IPS-18c (cell line): ENCODE measurements around the gene TMC2.
A peak's percentile ranks its signal among the peaks of the same experiment; 100 is the strongest.

ENCODE experiments used
- H3K4me3 ChIP-seq: 2 replicates; pipeline ENCODE4 v1.7.0; 2013; ENCODE audit warnings: low read depth, mild to moderate bottlenecking, low read length, moderate library complexity; ENCODE audit not compliant: insufficient read depth
- H3K9me3 ChIP-seq: one replicate; pipeline ENCODE4 v1.6.1; 2013; ENCODE audit warnings: mild to moderate bottlenecking, low read length, moderate library complexity; ENCODE audit not compliant: control insufficient read depth, insufficient read depth

The TMC2 gene

DNA sequence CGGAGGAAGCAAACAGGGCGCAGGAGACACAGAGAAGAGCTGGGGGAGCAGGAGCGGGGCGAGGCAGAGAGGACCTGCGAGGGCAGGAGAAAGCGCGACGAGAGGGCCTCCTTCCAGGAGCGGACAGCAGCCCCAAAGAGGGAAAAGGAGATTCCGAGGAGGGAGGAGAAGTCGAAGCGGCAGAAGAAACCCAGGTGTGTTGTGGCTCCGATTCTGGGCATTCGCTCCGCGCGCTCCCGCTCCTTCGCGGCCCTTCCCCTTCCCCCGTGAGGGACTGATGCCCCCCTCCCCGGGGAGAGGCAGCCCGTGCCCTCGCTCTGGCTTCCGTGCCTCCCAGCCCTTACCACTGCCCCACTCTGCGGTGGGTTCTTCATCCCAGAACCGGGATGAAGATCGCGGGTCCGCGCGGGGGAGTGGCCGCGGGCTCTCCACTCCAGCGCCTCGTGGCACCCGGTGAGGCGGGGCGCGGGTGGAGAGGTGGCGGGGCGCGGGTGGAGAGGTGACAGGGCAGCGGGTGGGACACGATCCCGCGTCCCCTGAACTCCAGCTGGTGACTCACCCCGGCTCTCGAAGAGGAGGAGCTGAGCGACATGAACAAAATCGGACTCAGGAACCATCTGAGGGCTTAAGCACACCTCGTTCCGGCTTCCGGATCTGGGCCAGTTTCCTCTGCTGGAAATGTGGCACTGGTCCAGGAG lies 22.4 kb downstream of the TMC2 start:
- Histone ChIP-seq H3K9me3 (no peaks in the 10 kb centered on the region), H3K4me3 (peak overlapping the region; percentile 53)

DNA sequence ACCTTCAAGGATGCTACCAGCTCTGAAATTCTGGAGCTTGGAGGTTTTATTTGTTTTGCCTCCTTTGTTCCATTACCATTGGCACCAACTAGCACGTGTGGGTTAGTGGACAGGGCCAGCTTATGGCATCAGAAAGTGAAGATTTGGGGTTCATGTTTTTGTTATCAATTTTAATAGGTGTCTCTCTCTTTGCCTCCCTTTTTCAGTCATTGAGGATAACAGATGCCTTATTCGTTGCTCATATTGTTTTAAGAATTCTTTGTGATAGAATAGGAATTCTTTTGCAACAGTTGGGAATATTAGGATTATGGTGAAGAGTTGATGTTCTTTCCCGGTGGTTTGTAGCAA lies 22.9 kb downstream of the TMC2 start:
- no peak overlapping the region for H3K4me3 ChIP-seq

DNA sequence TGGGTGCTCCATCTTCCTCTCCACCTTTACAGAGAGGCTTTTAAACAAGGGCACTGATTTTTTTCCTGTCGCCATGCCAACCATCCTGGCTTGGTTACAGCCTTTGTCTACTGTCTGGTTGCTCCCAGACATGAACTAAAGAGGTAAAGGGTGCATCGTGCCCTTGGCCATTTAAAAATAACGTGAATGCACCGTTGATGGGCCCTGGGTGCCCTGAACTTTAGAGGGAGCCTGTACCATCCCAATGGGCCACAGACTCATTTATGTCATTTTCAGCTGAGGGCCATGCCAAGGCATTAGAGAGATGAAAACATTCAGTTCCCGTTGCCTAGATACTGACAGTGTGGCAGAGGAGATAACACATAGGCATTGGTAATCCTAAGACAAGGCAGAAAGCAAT lies 23.3 kb downstream of the TMC2 start:
- H3K9me3 ChIP-seq: no peaks in the 10 kb centered on the region
- H3K4me3 ChIP-seq: no peak overlapping the region

More for the DNA sequence above, 22.9 kb downstream of the TMC2 start:
- H3K9me3 ChIP-seq: no peaks in the 10 kb centered on the region

DNA sequence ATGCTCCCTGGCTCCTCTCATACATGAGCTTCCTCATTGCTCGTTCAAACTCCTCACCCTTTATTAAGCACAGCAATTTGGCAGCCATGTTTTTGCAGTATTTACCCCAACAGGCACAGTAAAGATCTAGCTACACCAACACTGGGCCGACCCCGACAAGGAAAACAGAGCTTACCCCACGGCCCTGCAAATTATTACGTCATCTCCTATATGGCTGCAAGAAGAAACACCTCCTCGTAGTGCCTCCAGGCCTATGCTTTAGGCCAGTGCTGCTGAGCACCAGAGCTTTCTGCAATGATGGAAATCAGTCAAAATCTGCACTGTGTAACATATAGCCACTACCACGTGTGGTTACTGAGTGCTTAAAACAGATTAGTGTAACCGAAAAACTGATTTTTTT lies 26.7 kb downstream of the TMC2 start:
- H3K9me3 ChIP-seq: no peaks in the 10 kb centered on the region
- H3K4me3 ChIP-seq: no peak overlapping the region

DNA sequence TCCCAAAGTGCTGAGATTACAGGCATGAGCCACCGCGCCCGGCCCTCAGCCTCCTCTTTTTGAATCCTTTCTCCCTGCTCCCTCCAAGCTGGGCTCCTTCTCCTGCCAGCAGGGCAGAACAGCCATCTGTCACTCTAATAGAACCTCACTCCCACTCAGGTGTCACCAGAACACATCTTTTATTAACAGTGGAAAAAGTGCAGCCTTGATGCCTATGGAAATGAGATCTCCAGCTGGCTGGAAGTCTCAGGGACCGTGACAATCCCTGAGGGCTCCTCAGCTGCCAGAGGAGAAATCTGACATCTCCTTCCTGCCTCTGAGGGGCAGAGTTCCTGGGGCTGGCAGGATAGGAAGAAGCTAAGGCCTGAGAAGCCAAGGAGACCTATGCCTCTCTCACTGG lies 28.0 kb downstream of the TMC2 start:
- Histone ChIP-seq H3K9me3 (no peaks in the 10 kb centered on the region), H3K4me3 (no peak overlapping the region)

DNA sequence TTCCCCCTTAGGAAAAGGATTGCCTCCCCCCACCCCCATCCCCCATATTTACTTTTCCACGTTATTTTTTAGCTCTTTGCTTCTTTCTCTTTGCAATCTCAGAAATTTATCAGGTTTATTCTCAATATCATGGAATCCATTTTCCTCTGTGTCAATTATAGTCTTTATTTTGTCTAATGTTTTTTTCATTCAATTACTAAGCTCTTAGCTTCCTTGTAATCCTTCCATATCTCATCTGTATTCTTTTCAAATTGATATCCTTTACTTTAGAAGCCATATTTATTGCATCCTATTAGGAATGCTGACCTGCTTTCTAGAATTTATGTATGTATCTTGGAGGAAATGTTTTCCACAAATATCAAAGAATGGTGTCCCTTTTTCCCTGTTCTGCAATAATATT lies 39.3 kb downstream of the TMC2 start:
- Histone ChIP-seq H3K9me3 (no peaks in the 10 kb centered on the region), H3K4me3 (no peak overlapping the region)

DNA sequence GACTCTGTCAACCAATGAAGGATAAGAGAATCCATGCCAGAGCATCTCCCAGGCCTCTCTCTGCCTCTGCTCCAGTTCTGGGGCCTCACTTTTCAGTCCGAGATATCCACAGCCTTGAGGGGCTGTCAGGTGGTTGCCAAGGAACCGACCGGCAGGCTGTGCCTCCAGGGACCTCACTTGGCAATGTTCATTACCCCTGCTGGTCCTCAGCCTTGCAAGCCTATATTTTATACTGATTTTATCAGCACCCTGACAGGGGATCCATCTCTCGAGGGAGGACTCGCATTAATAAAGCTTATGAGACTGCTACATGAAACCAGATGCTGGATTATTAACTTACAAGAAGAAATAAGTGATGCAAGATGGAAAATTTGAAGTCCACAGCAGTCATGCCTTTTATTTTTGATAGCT lies 39.9 kb downstream of the TMC2 start:
- no peak overlapping the region for H3K4me3 ChIP-seq
- no peaks in the 10 kb centered on the region for H3K9me3 ChIP-seq

DNA sequence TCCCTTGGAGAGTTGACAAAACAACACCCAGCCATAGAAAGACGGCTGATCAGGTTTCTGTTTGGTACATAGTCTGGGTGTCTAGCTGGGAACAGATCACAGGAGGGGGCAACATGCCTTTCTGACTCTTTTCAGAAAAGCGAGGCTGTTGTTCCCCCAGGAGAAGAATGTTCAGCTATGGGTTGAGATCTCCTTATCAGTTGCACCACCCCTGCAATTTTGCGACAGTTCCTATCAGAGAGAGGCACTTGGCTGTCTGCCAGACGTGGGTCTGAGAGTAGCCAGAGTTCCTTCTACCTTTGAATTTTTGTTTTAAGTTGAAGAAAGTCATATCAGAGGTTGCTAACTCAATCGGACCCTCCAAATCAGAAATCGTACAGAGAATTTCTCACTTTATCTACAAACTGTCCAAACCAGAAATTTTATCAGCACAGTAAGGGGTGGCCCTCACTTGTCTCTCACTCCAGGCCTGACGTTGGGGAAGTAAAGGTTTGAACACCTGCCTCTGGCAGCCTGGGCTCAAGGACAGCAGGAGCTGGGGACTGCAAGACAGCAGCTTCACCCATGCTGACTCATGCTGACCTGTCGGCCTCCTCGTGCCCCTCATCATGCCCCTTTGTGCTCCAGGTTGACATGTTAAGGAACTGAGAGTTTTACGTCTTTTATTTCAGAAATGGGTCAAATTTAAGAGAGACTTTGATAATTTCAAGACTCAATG lies 42.3 kb downstream of the TMC2 start:
- no peak overlapping the region for H3K4me3 ChIP-seq

DNA sequence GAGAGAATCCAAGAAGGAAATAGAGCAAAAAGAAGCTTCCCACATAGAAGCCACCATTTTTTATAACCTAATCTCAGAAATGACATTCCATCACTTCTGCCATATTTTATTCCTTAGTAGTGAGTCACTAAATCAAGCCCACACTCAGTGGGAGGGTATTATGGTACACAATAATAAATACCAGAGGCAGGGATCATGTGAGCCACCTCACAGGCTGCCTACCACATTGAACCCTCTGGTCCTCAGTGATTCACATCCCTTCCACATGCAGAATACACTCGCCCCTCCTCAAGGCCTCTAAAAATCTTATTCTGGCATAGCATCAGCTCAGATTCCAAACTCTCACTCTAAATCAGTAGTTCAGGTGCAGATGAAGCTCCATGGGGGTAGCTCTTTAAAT lies 49.4 kb downstream of the TMC2 start:
- H3K9me3 ChIP-seq: no peaks in the 10 kb centered on the region
- H3K4me3 ChIP-seq: no peak overlapping the region

More for the DNA sequence above, 42.3 kb downstream of the TMC2 start:
- H3K9me3 ChIP-seq: no peaks in the 10 kb centered on the region

DNA sequence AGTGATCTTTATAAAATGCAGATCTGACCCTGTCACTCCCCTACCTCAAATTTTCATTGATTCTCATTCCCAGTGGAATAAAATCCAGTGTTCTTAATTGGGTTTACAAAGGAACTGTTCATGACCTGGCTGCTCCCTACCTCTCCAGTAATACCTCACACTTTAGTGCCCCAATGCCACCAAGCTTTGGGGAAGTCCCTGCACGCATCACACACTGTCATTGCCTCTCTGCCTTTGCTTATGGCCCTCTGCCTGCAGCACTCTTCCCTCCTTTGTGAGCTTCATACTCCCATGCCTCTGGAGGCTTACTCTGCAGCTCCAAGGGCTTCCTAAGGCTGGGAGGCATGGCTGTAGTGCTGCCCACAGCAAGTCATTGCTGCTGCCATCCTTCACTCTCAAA lies 57.4 kb downstream of the TMC2 start:
- Histone ChIP-seq H3K9me3 (peaks cover 2% of the 10 kb centered on the region), H3K4me3 (no peak overlapping the region)

DNA sequence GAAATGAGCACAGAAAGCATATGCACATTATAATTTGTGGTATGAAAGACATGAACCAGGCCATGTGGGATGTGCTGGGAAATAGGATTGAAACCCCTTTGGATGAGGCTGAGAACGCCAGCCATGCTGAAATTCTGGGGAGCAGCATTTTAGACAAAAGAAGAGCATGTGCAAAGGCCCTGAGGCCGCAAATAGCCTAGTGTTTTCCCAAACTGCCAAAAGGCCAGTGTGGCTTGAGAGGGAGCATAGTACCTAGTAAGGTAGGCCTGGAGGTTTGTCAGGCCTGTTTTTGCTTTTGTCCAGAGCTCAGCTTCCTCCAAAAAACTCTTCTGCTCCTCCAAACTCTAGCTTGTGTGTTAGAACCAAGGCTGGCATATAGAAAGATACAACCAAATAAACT lies 58.7 kb downstream of the TMC2 start:
- Histone ChIP-seq H3K9me3 (peaks cover 2% of the 10 kb centered on the region), H3K4me3 (no peak overlapping the region)

DNA sequence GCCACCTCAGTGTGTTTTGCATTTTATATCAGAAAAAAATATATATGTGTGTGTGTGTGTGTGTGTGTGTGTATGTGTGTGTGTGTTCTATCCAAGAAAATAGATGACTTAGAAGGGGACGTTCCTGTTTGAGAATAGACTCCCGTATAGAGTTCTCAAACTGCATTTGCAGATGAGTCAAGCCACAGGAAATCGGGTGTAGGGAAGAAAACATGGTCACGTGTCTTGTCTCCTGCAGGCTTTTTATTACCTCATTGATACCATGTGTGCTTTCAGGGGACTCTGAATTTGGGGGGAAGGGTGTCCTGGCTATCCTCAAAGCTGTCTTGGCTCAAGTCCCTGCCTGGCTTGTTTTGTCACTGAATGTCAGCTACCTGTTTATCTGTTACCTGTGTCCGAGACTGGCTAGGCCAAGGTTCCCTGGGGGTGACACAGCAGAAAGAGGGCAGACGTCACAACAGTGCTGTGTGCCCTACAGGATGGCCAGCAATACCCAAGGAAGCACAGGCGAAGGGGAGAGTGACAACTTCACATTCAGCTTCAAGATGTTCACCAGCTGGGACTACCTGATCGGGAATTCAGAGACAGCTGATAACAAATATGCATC lies 60.4 kb downstream of the TMC2 start:
- no peak overlapping the region for H3K4me3 ChIP-seq
- peaks cover 2% of the 10 kb centered on the region for H3K9me3 ChIP-seq

DNA sequence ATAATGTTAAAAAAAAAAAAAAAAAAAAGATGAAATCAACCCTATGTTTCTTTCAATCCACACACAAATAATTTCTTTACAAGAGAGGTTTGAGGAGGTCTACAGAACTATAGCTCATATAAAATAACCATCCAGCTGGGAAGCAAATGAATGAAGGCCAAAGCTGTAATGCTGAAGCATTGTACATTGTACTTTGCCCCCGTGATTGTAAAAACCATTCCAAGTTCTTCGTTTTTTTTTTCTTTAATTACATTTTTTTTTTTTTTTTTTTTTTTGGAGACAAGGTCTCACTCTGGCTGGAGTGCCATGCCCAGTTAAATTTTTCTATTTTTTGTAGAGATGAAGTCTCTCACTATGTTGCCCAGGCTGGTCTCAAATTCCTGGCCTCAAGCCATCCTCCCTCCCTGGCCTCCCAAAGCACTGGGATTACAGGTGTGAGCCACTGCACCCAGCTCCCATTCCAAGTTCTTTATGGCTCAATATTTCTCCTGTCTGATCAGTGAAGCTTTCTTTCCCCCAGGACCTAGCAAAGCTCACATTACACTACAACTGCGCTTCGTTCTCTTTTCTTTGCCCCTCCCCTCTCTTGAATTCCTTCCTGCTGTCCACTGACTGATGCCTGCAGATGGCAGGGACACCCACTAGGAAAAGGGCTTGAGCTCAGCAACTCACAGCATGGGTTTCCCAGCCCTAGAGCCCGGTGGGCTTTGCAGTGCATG lies 63.1 kb downstream of the TMC2 start:
- H3K9me3 ChIP-seq: peaks cover 2% of the 10 kb centered on the region

DNA sequence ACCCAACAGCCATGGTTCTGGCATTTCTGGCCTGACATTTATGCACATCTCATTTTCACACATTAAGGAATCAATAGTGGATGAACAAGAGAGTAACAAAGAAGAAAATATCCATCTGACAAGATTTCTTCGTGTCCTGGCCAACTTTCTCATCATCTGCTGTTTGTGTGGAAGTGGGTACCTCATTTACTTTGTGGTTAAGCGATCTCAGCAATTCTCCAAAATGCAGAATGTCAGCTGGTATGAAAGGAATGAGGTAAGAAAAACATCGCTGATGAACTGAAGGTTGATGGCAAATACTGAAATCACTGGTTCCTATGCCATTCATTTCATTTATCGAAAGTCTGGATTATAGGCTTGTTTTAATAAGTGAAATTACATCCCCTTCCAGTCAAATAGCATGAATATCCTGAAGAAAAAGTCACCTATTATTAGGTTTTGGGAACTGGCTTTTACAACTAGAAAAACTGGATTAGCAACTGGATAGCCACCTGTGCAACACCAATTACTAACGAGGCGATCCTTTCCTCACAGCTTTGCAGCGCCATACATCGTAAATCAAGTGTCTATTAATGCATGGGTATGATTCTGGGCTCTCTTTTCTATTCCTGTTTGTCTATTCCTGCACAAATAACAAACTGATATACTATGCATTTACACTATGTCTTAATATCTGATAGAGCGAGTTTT lies 65.8 kb downstream of the TMC2 start:
- no peak overlapping the region for H3K4me3 ChIP-seq
- H3K9me3 ChIP-seq: no peaks in the 10 kb centered on the region

More for the DNA sequence above, 63.1 kb downstream of the TMC2 start:
- no peak overlapping the region for H3K4me3 ChIP-seq

DNA sequence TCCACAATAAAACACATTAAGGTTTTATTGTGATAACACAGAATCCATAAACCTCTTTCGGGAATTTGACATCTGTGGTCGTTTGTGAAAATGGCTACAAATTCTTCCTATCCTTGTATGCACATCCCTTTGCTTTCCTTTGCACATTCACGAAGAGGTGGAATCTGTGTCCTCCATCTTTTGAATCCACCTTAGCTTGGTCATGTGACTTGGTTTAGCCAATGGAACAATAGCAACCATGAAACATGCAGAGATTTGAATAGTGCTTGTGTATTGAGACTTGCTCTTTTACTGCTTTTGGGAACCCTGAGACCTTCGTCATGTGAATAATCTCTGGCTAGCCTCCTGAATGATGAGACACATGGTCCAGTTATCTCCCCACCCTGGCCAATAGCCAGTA lies 66.4 kb downstream of the TMC2 start:
- Histone ChIP-seq H3K4me3 (no peak overlapping the region), H3K9me3 (no peaks in the 10 kb centered on the region)

DNA sequence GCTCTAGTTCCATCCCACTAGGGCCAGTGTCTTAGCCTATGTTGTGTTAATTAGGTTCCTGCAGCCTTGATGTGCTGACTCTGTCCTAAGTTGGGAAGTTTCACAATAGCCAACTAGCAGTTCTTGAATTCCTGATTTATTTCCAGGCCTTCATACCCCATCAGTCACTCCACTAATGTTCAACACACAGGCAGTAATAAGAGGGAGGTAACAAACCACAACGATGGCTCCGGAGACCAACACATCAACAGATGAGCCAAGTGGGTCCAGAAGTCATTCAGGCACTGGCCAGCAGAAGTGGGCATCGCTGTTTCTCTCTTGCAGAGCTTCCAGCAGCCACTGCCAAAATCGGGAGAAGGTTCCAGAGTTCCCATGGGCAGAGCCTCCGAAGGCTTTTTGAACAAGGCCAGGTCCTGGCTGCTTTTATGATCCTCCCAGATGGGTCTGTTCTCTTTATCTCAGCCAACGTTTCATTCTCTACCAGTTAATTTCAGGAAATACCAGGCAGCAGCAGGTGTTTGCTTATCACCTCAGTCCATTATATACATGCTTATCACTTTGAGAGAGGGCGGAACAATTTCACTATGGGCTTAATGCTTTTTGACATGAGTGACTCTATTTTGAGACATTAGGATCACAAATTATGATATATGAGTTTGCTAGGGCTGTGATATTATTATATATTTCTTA lies 67.6 kb downstream of the TMC2 start:
- H3K4me3 ChIP-seq: no peak overlapping the region
- no peaks in the 10 kb centered on the region for H3K9me3 ChIP-seq

DNA sequence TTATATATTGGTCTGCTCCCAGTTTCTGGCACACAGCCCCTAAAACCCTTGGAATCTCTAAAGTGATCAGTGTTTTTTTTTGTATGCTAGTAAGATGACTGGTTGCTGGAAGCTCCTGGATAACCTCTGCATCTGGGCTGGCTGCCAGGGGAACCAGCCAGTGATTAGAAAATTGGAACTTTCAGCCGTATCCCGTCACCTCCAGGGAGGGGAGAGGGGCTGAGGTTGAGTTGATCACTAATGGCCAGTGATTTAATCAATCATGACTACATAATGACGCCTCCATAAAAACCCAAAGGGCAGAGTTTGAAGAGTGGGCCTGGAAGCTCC lies 68.1 kb downstream of the TMC2 start:
- H3K4me3 ChIP-seq: no peak overlapping the region
- no peaks in the 10 kb centered on the region for H3K9me3 ChIP-seq
